HG02623 (cell line): ENCODE measurements around the gene IER5L.
A peak's percentile ranks its signal among the peaks of the same experiment; 100 is the strongest.

ENCODE experiments used
- ATAC-seq: cut with Tn5 transposase; IDR thresholded peaks from one replicate; pipeline ENCODE4 v1.9.1; 2021; ENCODE audit warnings: moderate library complexity; ENCODE audit not compliant: unreplicated experiment

Gene IER5L

GRCh38 chr9:129182122-129182521 is 4.1 kb upstream of the IER5L start:
- no peak for ATAC-seq

- ATAC-seq, result no peak
Measured at GRCh38 chr9:129181246-129181645, 3.2 kb upstream of the IER5L start.

GRCh38 chr9:129178568-129179382 is 714 bp upstream of the IER5L start:
- ATAC-seq, result no peak

- peak; percentile 19 for ATAC-seq
Measured at GRCh38 chr9:129177443-129177790, 644 bp downstream of the IER5L start.

GRCh38 chr9:129176701-129177442 is 1.2 kb downstream of the IER5L start:
- no peak for ATAC-seq

GRCh38 chr9:129175825-129176633 is 2.0 kb downstream of the IER5L start:
- no peak for ATAC-seq

- ATAC-seq, result no peak
Measured at GRCh38 chr9:129175515-129175824, 2.6 kb downstream of the IER5L start.

- ATAC-seq, result no peak
Measured at GRCh38 chr9:129174724-129175514, 3.1 kb downstream of the IER5L start.

GRCh38 chr9:129174102-129174723 is 3.8 kb downstream of the IER5L start:
- ATAC-seq, result no peak

- ATAC-seq, result no peak
Measured at GRCh38 chr9:129173296-129174101, 4.6 kb downstream of the IER5L start.

- ATAC-seq, result no peak
Measured at GRCh38 chr9:129172816-129173215, 5.2 kb downstream of the IER5L start.

GRCh38 chr9:129171993-129172751 is 5.9 kb downstream of the IER5L start:
- no peak for ATAC-seq

- ATAC-seq, result no peak
Measured at GRCh38 chr9:129170229-129170628, 7.8 kb downstream of the IER5L start.

GRCh38 chr9:129166623-129167557 is 11.2 kb downstream of the IER5L start:
- no peak for ATAC-seq

- no peak for ATAC-seq
Measured at GRCh38 chr9:129165198-129165597, 12.9 kb downstream of the IER5L start.

- ATAC-seq, result no peak
Measured at GRCh38 chr9:129164246-129164930, 13.7 kb downstream of the IER5L start.

GRCh38 chr9:129163753-129164152 is 14.3 kb downstream of the IER5L start:
- ATAC-seq, result no peak
